ENCODE data around the gene HS3ST2. TPM values are rescaled to one million over a fixed set of nuclear protein-coding genes. Genes with fewer than 3 reads are reported as not detected.

Gene HS3ST2
- total RNA-seq, 2 donors from 2014 or later: 7.3 to 17.8 TPM

GRCh38 chr16:22903716-22904115 lies 89.8 kb downstream of the HS3ST2 start:
- H3K36me3 ChIP-seq: no peaks in the 10 kb centered on the region
- no peak for ATAC-seq (ENCODE audit: insufficient number of reproducible peaks, low FRiP score, low read depth)
- TF ChIP-seq CTCF (IDR thresholded peaks at IDR 0.05): no peak

GRCh38 chr16:22912654-22913053 lies 98.7 kb downstream of the HS3ST2 start:
- Histone ChIP-seq H3K27ac (no peak overlapping the region), H3K9me3 (no peaks in the 10 kb centered on the region), H3K27me3 (replicated peaks; ENCODE audit: insufficient read depth) (no peaks in the 10 kb centered on the region), H3K4me3 (no peak overlapping the region), H3K4me1 (ENCODE audit: control insufficient read depth in 1 of 2, low read depth in 2 of 2) (no peaks in the 10 kb centered on the region), H3K36me3 (no peaks in the 10 kb centered on the region)
- DNase-seq (ENCODE audit: low spot score) (no peak), ATAC-seq (ENCODE audit: insufficient number of reproducible peaks, low FRiP score, low read depth) (no peak)
- no peak for TF ChIP-seq CTCF (IDR thresholded peaks at IDR 0.05)

More at GRCh38 chr16:22903716-22904115, 89.8 kb downstream of the HS3ST2 start:
- Histone ChIP-seq H3K27me3 (replicated peaks; ENCODE audit: insufficient read depth) (no peaks in the 10 kb centered on the region), H3K4me1 (ENCODE audit: control insufficient read depth in 1 of 2, low read depth in 2 of 2) (peaks cover 0 to 3% of the 10 kb centered on the region in 2 donors), H3K27ac (no peak overlapping the region), H3K4me3 (no peak overlapping the region), H3K9me3 (no peaks in the 10 kb centered on the region)
- DNase-seq (ENCODE audit: low spot score): no peak

GRCh38 chr16:22915003-22915402 lies 101.0 kb downstream of the HS3ST2 start:
- no peak for TF ChIP-seq CTCF (IDR thresholded peaks at IDR 0.05)
- Histone ChIP-seq H3K9me3 (no peaks in the 10 kb centered on the region), H3K4me3 (no peak overlapping the region), H3K4me1 (ENCODE audit: control insufficient read depth in 1 of 2, low read depth in 2 of 2) (no peaks in the 10 kb centered on the region), H3K27me3 (replicated peaks; ENCODE audit: insufficient read depth) (no peaks in the 10 kb centered on the region), H3K27ac (no peak overlapping the region), H3K36me3 (no peaks in the 10 kb centered on the region)
- no peak for DNase-seq (ENCODE audit: low spot score)
- ATAC-seq (ENCODE audit: insufficient number of reproducible peaks, low FRiP score, low read depth): no peak

- no peaks in the 10 kb centered on the region for H3K4me1 ChIP-seq (ENCODE audit: control insufficient read depth in 1 of 2, low read depth in 2 of 2)
- no peak for ATAC-seq (ENCODE audit: insufficient number of reproducible peaks, low FRiP score, low read depth)
- TF ChIP-seq CTCF (IDR thresholded peaks at IDR 0.05): no peak
These were observed 109.5 kb downstream of the HS3ST2 start for GRCh38 chr16:22923491-22923890.

GRCh38 chr16:22924492-22924891 lies 110.5 kb downstream of the HS3ST2 start:
- no peak for TF ChIP-seq CTCF (IDR thresholded peaks at IDR 0.05)
- H3K36me3 ChIP-seq: no peaks in the 10 kb centered on the region
- DNase-seq (ENCODE audit: low spot score): no peak
- no peak for ATAC-seq (ENCODE audit: insufficient number of reproducible peaks, low FRiP score, low read depth)
- no peaks in the 10 kb centered on the region for H3K4me1 ChIP-seq (ENCODE audit: control insufficient read depth in 1 of 2, low read depth in 2 of 2)
- no peak overlapping the region for H3K27ac ChIP-seq
- H3K4me3 ChIP-seq: no peak overlapping the region
- no peaks in the 10 kb centered on the region for H3K27me3 ChIP-seq (replicated peaks; ENCODE audit: insufficient read depth)
- H3K9me3 ChIP-seq: no peaks in the 10 kb centered on the region

More at GRCh38 chr16:22923491-22923890, 109.5 kb downstream of the HS3ST2 start:
- no peaks in the 10 kb centered on the region for H3K9me3 ChIP-seq
- no peaks in the 10 kb centered on the region for H3K27me3 ChIP-seq (replicated peaks; ENCODE audit: insufficient read depth)
- no peak overlapping the region for H3K27ac ChIP-seq
- DNase-seq (ENCODE audit: low spot score): no peak
- H3K36me3 ChIP-seq: no peaks in the 10 kb centered on the region
- H3K4me3 ChIP-seq: no peak overlapping the region

Measured in thoracic aorta (tissue), 2 donors.